ENCODE measurements around the gene RRAGC.
"Not testable (repeated sequence)": the region's sequence is repeated elsewhere in the genome, so short reads cannot be mapped to it uniquely, and the experiment has no call there.

- TF ChIP-seq POLR2A, CTCF (IDR thresholded peaks at IDR 0.05): not testable (repeated sequence)
Measured at GRCh38 chr1:38845088-38845487, 14.5 kb downstream of the RRAGC start.

All from right lobe of liver (tissue), 4 donors.